HCT116 (cell line): Measurements from ENCODE around the gene SMIM20. TPM values are rescaled to one million over a fixed set of nuclear protein-coding genes. Genes with fewer than 3 reads are reported as not detected.

Experiments
- ATAC-seq: fragments of 200-7000 bp; cut with Tn5 transposase; 2 replicates; pipeline ENCODE4 v1.9.1; 2020; ENCODE audit warnings: mild to moderate bottlenecking, moderate library complexity
- BruUV-seq: library from RNA; stranded (reverse); fragments of 400-500 nt; replicated peaks from 2 replicates; lab custom pipeline; 2021; lab: Mats Ljungman, UMichigan
- CTCF ChIA-PET: fragments of 300-600 bp; sonication (Branson Sonifier 250); formaldehyde crosslinking; loops from one replicate; lab custom pipeline; 2021; ENCODE audit warnings: antibody characterized with exemption; lab: Charles Lee
- POLR2A ChIA-PET: fragments of 300-600, 350-600 bp; sonication (Branson Sonifier 250); formaldehyde crosslinking; loops from one replicate; lab custom pipeline; 2021; ENCODE audit warnings: antibody characterized with exemption; lab: Charles Lee
- RAD21 ChIA-PET, 2 experiments: fragments of 300-600 bp; sonication (Branson Sonifier 250); formaldehyde crosslinking; loops; one replicate each; lab custom pipeline; 2023; ENCODE audit warnings: low total read pairs in 2 of 2; ENCODE audit not compliant: uncharacterized antibody in 2 of 2, unreplicated experiment in 2 of 2, low non-redundant PET in 1 of 2; lab: Charles Lee
- DNase-seq: peaks from one replicate; pipeline ENCODE4 v3.0.0-alpha.2; 2010; ENCODE audit warnings: low read depth, low spot score
- H2AFZ ChIP-seq: fragments of 200-600 bp; shearing (Covaris generic), sonication (generic); 2 replicates; pipeline ENCODE4 v1.6.1; 2017; ENCODE audit warnings: low read depth, mixed run types, mixed read lengths, antibody characterized with exemption, low read length; ENCODE audit not compliant: poor library complexity, severe bottlenecking
- H3K27ac ChIP-seq: 2 replicates; pipeline ENCODE4 v1.5.1; 2012; ENCODE audit warnings: low read depth, low read length
- H3K27me3 ChIP-seq: fragments of 200-600 bp; sonication (generic); 2 replicates; pipeline ENCODE4 v1.6.1; 2016; ENCODE audit warnings: mixed run types, low read length, mixed read lengths; ENCODE audit not compliant: insufficient read depth
- H3K36me3 ChIP-seq, 2 experiments: fragments of 200-500 bp in 1 of 2; fragments of 200-600 bp in 1 of 2; sonication (Bioruptor generic) in 1 of 2; sonication (generic) in 1 of 2; 2 replicates each; pipeline versions ENCODE4 v1.5.1 to v1.6.1; 2014 to 2016; ENCODE audit warnings: low read length in 2 of 2, inconsistent platforms in 1 of 2, mixed read lengths in 1 of 2, mixed run types in 1 of 2; ENCODE audit not compliant: insufficient read depth in 2 of 2, control insufficient read depth in 1 of 2
- H3K4me1 ChIP-seq, 2 experiments: fragments of 200-600 bp in 1 of 2; sonication (generic) in 1 of 2; 2 replicates each; pipeline versions ENCODE4 v1.5.1 to v1.6.1; 2012 to 2017; ENCODE audit warnings: low read length in 2 of 2, inconsistent platforms in 1 of 2, mild to moderate bottlenecking in 1 of 2, mixed read lengths in 1 of 2, mixed run types in 1 of 2, moderate library complexity in 1 of 2; ENCODE audit not compliant: insufficient read depth in 2 of 2, control insufficient read depth in 1 of 2
- H3K4me2 ChIP-seq: fragments of 200-600 bp; sonication (generic); 2 replicates; pipeline ENCODE4 v1.6.1; 2017; ENCODE audit warnings: mixed run types, low read length, mixed read lengths
- H3K4me3 ChIP-seq, 2 experiments: fragments of 200-600 bp in 1 of 2; sonication (generic) in 1 of 2; replicated peaks in 1 of 2; 2 replicates each; pipeline ENCODE4 v1.5.1; 2011 to 2016; ENCODE audit warnings: low read length in 2 of 2, control low read depth in 1 of 2, low read depth in 1 of 2, mild to moderate bottlenecking in 1 of 2, mixed read lengths in 1 of 2, mixed run types in 1 of 2
- H3K79me2 ChIP-seq: fragments of 200-600 bp; sonication (generic); 2 replicates; pipeline ENCODE4 v1.6.1; 2017; ENCODE audit warnings: mild to moderate bottlenecking, mixed run types, low read length, moderate library complexity, mixed read lengths; ENCODE audit not compliant: insufficient read depth
- H3K9ac ChIP-seq: fragments of 200-600 bp; sonication (generic); 2 replicates; pipeline ENCODE4 v1.6.1; 2016; ENCODE audit warnings: low read length, mixed read lengths
- H3K9me2 ChIP-seq: fragments of 200-600 bp; sonication (generic), shearing (Covaris generic); 2 replicates; pipeline ENCODE4 v1.6.1; 2017; ENCODE audit warnings: mixed run types, mild to moderate bottlenecking, moderate library complexity; ENCODE audit not compliant: insufficient read depth
- H3K9me3 ChIP-seq, 2 experiments: fragments of 200-500 bp in 1 of 2; fragments of 200-600 bp in 1 of 2; sonication (Bioruptor generic) in 1 of 2; sonication (generic) in 1 of 2; 2 replicates each; pipeline ENCODE4 v1.6.1; 2014 to 2017; ENCODE audit warnings: low read length in 2 of 2, mixed read lengths in 2 of 2, inconsistent platforms in 1 of 2, low read depth in 1 of 2, mild to moderate bottlenecking in 1 of 2, mixed run types in 1 of 2, moderate library complexity in 1 of 2; ENCODE audit not compliant: control insufficient read depth in 1 of 2, insufficient read depth in 1 of 2
- H4K20me1 ChIP-seq: fragments of 200-600 bp; sonication (generic), shearing (Covaris generic); 2 replicates; pipeline ENCODE4 v1.6.1; 2017; ENCODE audit warnings: mixed run types, mild to moderate bottlenecking, moderate library complexity; ENCODE audit not compliant: insufficient read depth
- ATF3 ChIP-seq: IDR thresholded peaks from 2 replicates; pipeline ENCODE4 v1.6.1; 2012
- CBX3 ChIP-seq: IDR thresholded peaks from 2 replicates; pipeline ENCODE4 v1.6.1; 2012; ENCODE audit warnings: low read depth
- CEBPB ChIP-seq: IDR thresholded peaks from 2 replicates; pipeline ENCODE4 v1.6.1; 2012; ENCODE audit warnings: low read depth
- CTCF ChIP-seq, 3 experiments: fragments of 200-600 bp in 1 of 3; sonication (generic) in 1 of 3; IDR thresholded peaks in 2 of 3; conservative IDR thresholded peaks in 1 of 3; 2 replicates each; pipeline ENCODE4 v1.5.1; 2012 to 2017; ENCODE audit warnings: low read depth in 2 of 3, low read length in 2 of 3, antibody characterized with exemption in 1 of 3, borderline replicate concordance in 1 of 3, control low read depth in 1 of 3, mild to moderate bottlenecking in 1 of 3, mixed read lengths in 1 of 3, mixed run types in 1 of 3, moderate library complexity in 1 of 3; ENCODE audit not compliant: insufficient read depth in 1 of 3
- EGR1 ChIP-seq: IDR thresholded peaks from 2 replicates; pipeline ENCODE4 v1.6.1; 2012; ENCODE audit warnings: low read depth
- EZH2 ChIP-seq: fragments of 200-600 bp; sonication (generic); IDR thresholded peaks from 2 replicates; pipeline ENCODE4 v1.6.1; 2017; ENCODE audit warnings: antibody characterized with exemption, mixed run types
- EZH2phosphoT487 ChIP-seq: fragments of 200-600 bp; IDR thresholded peaks from 2 replicates; pipeline ENCODE4 v1.6.1; 2018; ENCODE audit warnings: antibody characterized with exemption, borderline replicate concordance
- FOSL1 ChIP-seq: IDR thresholded peaks from 2 replicates; pipeline ENCODE4 v1.6.1; 2012; ENCODE audit warnings: low read depth
- JUND ChIP-seq: IDR thresholded peaks from 2 replicates; pipeline ENCODE4 v1.6.1; 2012
- MAX ChIP-seq: IDR thresholded peaks from 2 replicates; pipeline ENCODE4 v1.6.1; 2012
- POLR2A ChIP-seq: IDR thresholded peaks from 2 replicates; pipeline ENCODE4 v1.7.0; 2011; ENCODE audit warnings: borderline replicate concordance; ENCODE audit not compliant: insufficient read depth, insufficient read length; ENCODE audit errors: extremely low read depth
- POLR2AphosphoS5 ChIP-seq: IDR thresholded peaks from 2 replicates; pipeline ENCODE4 v1.6.1; 2011; ENCODE audit warnings: mild to moderate bottlenecking, low read depth, low read length, moderate library complexity
- RAD21 ChIP-seq: IDR thresholded peaks from 2 replicates; pipeline ENCODE4 v1.6.1; 2012; ENCODE audit warnings: low read depth, mild to moderate bottlenecking
- SIN3A ChIP-seq: IDR thresholded peaks from 2 replicates; pipeline ENCODE4 v1.6.1; 2012; ENCODE audit warnings: low read depth
- SP1 ChIP-seq: IDR thresholded peaks from 2 replicates; pipeline ENCODE4 v1.6.1; 2012; ENCODE audit warnings: low read depth
- SRF ChIP-seq: IDR thresholded peaks from 2 replicates; pipeline ENCODE4 v1.6.1; 2012; ENCODE audit warnings: low read depth
- TCF7L2 ChIP-seq: IDR thresholded peaks from 2 replicates; pipeline ENCODE4 v1.7.0; 2011; ENCODE audit warnings: borderline replicate concordance, inconsistent platforms; ENCODE audit not compliant: insufficient read depth, insufficient read length; ENCODE audit errors: extremely low read depth
- YY1 ChIP-seq: IDR thresholded peaks from 2 replicates; pipeline ENCODE4 v1.6.1; 2011; ENCODE audit warnings: low read length, low read depth, moderate library complexity, mild to moderate bottlenecking; ENCODE audit not compliant: insufficient replicate concordance; ENCODE audit errors: extremely low read depth
- ZFX ChIP-seq: fragments of 450-650 bp; IDR thresholded peaks from 2 replicates; pipeline ENCODE4 v1.6.1; 2017
- ZNF274 ChIP-seq: fragments of 200-500 bp; sonication (Bioruptor generic); IDR thresholded peaks from 2 replicates; pipeline ENCODE4 v1.6.1; 2014; ENCODE audit warnings: mild to moderate bottlenecking, low read depth, low read length, inconsistent platforms
- intact Hi-C: fragments of 100-400 bp; cut with micrococcal nuclease; formaldehyde crosslinking; loops from 2 replicates; pipeline ENCODE4 v1.10.0; 2022
- total RNA-seq: library from RNA; stranded (reverse); gene quantifications from one replicate; pipeline ENCODE4 v1.2.1, GENCODE V29; 2021; ENCODE audit not compliant: unreplicated experiment

The SMIM20 gene
- total RNA-seq, 1 experiment from 2014 or later = 36.9 TPM

- no peak for ATAC-seq
- Histone ChIP-seq H3K27me3 (no peaks in the 10 kb centered on the region), H3K4me3 (no peak overlapping the region), H2AFZ (no peak overlapping the region), H3K36me3 (no peaks in the 10 kb centered on the region), H3K79me2 (no peaks in the 10 kb centered on the region), H3K4me2 (no peak overlapping the region), H3K4me1 (no peaks in the 10 kb centered on the region), H3K9me2 (no peaks in the 10 kb centered on the region), H4K20me1 (no peaks in the 10 kb centered on the region), H3K9ac (no peak overlapping the region), H3K27ac (no peak overlapping the region), H3K9me3 (no peaks in the 10 kb centered on the region)
- DNase-seq = no peak
- TF ChIP-seq FOSL1 = no peak
- TF ChIP-seq ZFX = no peak
- no peak for TF ChIP-seq JUND
- no peak for TF ChIP-seq CBX3
- TF ChIP-seq SIN3A = no peak
- TF ChIP-seq EGR1 = no peak
- TF ChIP-seq CTCF (IDR thresholded peaks at IDR 0.05 in 2 of 3, conservative IDR thresholded peaks at IDR 0.05 in 1 of 3; ENCODE audit: borderline replicate concordance in 1 of 3, insufficient read depth in 1 of 3, low read depth in 2 of 3, low read length in 2 of 3) = no peak
- TF ChIP-seq POLR2A = no peak
- no TSS peak for BruUV-seq
- intact Hi-C loops = no loop called here
- ChIA-PET CTCF (no interaction called here), POLR2A (no interaction called here), RAD21 (no interaction called here)
These were observed 17.1 kb upstream of the SMIM20 start for GRCh38 chr4:25896776-25897539.

- H3K79me2 ChIP-seq = no peaks in the 10 kb centered on the region
- intact Hi-C loops = no loop called here
- no peaks in the 10 kb centered on the region for H3K27me3 ChIP-seq
- POLR2A ChIA-PET = no interaction called here
- H3K9ac ChIP-seq = no peak overlapping the region
- H2AFZ ChIP-seq = no peak overlapping the region
- H3K27ac ChIP-seq = no peak overlapping the region
- no peaks in the 10 kb centered on the region for H4K20me1 ChIP-seq
- no TSS peak for BruUV-seq
- H3K4me2 ChIP-seq = no peak overlapping the region
- RAD21 ChIA-PET = no interaction called here
- no peaks in the 10 kb centered on the region for H3K9me3 ChIP-seq
- H3K4me1 ChIP-seq = peaks cover 0 to 5% of the 10 kb centered on the region in 2 experiments; a peak in 1 of 4 replicates
- CTCF ChIA-PET = no interaction called here
- DNase-seq (no peak), ATAC-seq (no peak)
- no peaks in the 10 kb centered on the region for H3K9me2 ChIP-seq
- H3K36me3 ChIP-seq = no peaks in the 10 kb centered on the region
- no peak overlapping the region for H3K4me3 ChIP-seq
- TF ChIP-seq POLR2AphosphoS5 = no peak
- TF ChIP-seq SP1 = no peak
- TF ChIP-seq TCF7L2 = no peak
- TF ChIP-seq FOSL1 = no peak
- TF ChIP-seq MAX = no peak
- no peak for TF ChIP-seq JUND
- TF ChIP-seq RAD21 = no peak
- TF ChIP-seq ATF3 = no peak
- no peak for TF ChIP-seq EZH2phosphoT487
- TF ChIP-seq EZH2 = no peak
- TF ChIP-seq SIN3A = no peak
- TF ChIP-seq POLR2A = no peak
- TF ChIP-seq ZNF274 = no peak
- TF ChIP-seq CBX3 = no peak
- TF ChIP-seq YY1 = no peak
- TF ChIP-seq CEBPB = no peak
- no peak for TF ChIP-seq SRF
These were observed 13.7 kb upstream of the SMIM20 start for GRCh38 chr4:25900310-25900709.
